Fibroblast of skin of right quadriceps (primary cell): ENCODE data around the gene ZNF358.

ENCODE experiments used
- DNase-seq: peaks from one replicate; pipeline ENCODE4 v3.0.0-alpha.2; 2013

ZNF358 gene

DNA sequence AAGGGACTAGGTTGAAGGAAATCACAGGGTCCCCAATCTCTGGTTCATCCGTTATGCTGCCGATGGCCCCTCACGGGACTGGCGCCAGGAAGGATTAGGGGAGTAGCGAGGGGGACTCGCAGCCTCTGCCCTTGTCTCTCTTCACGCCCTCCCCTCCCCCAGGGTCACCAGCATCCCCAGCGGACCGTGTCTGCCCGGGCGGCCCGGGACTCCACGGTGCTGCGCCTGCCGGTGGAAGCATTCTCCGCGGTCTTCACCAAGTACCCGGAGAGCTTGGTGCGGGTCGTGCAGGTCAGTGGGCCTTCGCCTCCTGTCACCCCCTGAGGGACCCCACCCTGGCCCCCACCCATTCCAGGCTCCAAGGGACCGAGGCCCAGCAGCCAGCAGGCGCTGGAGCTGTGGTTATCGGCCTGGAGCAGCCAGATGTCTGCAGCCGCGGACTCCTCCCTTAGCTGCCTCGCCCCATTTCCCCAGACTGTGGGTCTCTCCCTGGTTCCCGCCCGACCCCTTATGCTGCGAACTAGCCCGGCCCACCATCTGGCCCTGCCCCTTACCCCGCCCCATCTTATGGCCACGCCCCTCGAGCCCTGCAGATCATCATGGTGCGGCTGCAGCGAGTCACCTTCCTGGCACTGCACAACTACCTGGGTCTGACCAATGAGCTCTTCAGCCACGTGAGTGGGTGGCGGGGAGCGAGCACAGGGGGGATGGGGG is 25.0 kb downstream of the ZNF358 start:
- DNase-seq, result peak; percentile 44

DNA sequence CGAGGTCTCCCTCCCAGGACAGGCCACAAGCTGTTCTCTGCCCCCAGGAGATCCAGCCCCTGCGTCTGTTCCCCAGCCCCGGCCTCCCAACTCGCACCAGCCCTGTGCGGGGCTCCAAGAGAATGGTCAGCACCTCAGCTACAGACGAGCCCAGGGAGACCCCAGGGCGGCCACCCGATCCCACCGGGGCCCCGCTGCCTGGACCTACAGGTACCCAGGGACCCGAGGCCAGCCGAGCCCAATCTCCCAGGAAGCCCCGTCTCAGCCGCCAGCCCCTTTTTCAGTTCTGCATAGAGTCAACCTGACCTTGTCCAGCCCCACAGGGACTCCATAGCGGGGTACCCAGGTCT is 25.5 kb downstream of the ZNF358 start:
- no peak for DNase-seq

DNA sequence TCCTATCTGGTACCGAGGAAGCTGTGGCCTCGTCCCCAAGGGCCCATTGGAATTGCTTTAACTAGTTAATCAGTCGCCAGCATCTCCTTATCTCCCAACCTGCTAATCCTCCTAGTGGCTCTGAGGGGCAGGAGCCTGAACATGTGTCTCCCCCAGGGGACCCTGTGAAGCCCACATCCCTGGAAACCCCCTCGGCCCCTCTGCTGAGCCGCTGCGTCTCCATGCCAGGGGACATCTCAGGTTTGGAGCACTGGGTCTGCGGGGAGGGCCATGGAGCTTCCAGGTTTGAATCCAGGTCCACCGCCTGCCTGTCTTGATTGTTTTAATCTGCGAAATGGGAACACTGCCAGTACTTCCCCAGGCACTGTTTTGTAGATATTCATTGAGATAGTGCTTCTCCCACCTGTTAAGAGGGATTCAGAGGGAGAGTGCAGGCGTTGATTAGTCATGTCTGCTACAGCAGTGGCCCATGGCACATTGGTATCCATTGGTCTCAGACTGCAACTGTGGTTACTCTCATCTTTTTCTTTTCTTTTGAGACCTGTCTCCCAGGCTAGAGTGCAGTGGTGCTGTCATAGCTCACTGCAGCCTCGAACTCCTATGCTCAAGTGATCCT is 26.0 kb downstream of the ZNF358 start:
- no peak for DNase-seq

DNA sequence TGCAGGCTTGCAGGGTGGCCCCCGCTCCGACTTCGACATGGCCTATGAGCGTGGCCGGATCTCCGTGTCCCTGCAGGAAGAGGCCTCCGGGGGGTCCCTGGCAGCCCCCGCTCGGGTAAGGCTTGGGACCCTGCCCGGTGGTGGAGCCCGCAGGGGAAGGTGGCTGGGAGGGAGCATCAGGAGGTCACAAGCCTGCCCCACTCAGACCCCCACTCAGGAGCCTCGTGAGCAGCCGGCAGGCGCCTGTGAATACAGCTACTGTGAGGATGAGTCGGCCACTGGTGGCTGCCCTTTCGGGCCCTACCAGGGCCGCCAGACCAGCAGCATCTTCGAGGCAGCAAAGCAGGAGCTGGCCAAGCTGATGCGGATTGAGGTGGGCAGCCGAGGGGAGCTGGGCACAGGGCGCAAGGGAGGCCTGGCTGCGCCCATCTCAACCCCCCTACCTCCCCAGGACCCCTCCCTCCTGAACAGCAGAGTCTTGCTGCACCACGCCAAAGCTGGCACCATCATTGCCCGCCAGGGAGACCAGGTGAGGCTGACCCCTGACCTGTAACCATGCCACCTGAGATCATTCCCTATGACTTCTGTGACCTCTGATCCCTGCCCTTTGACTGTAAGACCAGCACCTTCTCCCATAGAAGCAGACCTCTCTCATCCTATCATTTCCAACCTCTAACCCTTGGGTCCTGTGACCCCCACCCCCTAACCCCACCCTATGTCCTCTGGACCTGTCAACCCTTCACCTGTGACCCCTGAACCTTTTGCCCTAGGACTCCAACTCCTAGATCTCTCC is 26.8 kb downstream of the ZNF358 start:
- DNase-seq, result no peak

DNA sequence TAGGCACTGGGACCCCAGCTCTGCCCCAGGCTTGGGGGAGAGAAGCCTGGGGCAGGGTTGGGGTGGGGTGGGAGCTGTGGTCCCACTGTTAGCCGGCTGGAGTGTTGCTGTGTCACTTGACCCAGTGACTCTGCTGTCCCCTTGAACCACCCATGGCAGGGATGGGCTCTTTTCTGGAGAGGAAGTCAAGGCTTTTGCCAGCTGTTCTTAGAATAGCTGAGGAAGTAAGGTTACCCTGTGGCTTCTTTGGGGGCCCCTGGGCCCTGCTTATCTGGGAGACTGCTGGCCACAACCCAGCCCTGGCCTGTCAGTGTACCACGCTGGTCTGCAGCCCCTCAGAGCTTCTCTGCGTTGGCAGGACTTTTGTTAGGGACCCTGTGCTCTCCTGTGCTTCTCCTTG is 28.7 kb downstream of the ZNF358 start:
- DNase-seq, result no peak

DNA sequence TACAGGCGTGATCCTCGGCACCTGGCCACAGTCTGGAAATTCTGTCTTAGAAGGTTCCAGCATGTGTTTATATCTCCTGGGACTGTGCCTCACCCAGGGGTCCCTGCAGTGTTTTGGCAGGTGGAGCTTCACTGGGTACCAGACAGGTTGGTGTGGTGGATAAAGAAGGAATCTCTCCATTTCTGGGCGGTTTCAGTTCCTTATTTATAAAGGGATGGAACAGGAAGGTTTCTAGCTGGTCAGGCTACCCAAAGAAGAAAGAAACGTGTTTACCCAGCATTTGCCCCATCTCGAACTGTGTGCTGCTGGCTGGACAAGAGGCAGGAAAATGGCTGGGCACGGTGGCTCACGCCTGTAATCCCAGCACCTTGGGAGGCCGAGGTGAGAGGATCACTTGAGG is 29.4 kb downstream of the ZNF358 start:
- DNase-seq, result no peak

DNA sequence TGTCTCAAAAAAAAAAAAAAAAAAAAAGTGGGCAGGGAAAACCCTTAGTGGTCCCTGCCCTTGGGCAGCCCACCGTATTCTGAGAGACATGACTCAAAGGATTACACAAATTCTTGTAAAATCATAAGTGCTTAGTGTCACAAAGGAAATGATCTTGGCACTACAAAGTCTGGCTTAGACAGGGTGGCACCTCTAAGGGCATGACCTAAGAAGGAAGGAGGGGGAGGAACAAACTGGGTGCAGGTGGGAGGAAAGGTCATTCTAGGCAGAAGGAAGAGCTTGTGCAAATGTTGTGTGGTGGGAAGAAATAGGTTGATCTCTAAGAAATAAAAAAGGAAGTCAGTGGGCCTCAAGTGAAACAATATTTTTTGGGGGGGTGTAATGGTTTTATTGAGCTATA is 30.0 kb downstream of the ZNF358 start:
- DNase-seq, result no peak

DNA sequence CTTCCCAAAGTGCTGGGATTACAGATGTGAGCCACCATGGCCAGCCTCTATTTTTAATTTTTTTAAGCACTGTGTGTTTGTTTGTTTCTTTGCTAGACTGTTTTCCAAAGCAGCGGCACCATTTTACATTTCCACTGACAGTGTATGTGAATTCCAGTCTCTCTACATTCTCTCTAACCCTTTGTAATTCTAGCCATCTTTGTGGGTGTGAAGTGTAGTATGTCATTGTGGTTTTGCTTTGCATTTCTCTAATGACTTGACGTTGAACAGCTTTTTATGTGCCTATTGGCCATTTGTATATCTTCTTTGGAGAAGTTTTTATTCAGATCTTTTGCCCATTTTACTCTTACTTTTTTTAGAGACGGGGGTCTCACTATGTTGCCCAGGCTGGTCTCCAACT is 31.3 kb downstream of the ZNF358 start:
- DNase-seq, result peak; percentile 25

DNA sequence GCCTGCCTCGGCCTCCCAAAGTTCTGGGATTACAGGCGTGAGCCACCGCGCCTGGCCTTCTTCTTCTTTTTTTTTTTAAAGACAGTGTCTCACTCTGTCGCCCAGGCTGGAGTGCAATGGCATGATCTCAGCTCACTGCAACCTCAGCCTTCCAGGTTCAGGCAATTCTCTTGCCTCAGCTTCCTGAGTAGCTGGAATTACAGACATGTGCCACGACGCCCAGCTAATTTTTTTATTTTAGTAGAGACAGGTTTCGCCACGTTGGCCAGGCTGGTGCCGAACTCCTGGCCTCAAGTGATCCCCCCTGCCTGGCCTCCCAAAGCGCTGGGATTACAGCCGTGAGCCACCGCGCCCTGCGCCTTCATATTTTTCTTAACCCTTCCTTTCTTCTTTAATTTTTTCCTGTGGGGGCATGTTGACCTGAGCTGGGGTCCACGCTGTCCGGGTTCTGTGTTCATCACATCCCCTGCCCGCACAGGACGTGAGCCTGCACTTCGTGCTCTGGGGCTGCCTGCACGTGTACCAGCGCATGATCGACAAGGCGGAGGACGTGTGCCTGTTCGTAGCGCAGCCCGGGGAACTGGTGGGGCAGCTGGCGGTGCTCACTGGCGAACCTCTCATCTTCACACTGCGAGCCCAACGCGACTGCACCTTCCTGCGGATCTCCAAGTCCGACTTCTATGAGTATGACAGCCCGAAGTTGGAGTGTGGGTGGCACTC is 33.7 kb downstream of the ZNF358 start:
- DNase-seq, result no peak

DNA sequence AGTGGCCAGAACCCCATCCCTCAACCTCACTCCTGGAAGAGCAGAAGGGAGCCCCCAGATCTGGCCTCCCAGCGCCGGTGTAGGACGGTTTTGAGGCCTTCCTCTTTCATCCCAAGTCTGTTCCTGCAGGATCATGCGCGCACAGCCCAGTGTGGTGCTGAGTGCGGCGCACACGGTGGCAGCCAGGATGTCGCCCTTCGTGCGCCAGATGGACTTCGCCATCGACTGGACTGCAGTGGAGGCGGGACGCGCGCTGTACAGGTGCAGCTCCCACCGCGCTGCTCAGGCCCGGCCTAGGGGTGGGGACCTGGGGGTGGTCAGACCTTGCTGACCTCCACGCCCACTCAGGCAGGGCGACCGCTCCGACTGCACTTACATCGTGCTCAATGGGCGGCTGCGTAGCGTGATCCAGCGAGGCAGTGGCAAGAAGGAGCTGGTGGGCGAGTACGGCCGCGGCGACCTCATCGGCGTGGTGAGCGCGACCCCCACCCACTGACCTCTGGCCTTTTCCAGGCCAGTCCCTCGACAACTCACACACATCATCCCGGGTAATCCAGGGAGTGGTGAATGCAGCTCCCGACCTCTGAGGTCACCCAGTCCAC is 34.4 kb downstream of the ZNF358 start:
- no peak for DNase-seq

DNA sequence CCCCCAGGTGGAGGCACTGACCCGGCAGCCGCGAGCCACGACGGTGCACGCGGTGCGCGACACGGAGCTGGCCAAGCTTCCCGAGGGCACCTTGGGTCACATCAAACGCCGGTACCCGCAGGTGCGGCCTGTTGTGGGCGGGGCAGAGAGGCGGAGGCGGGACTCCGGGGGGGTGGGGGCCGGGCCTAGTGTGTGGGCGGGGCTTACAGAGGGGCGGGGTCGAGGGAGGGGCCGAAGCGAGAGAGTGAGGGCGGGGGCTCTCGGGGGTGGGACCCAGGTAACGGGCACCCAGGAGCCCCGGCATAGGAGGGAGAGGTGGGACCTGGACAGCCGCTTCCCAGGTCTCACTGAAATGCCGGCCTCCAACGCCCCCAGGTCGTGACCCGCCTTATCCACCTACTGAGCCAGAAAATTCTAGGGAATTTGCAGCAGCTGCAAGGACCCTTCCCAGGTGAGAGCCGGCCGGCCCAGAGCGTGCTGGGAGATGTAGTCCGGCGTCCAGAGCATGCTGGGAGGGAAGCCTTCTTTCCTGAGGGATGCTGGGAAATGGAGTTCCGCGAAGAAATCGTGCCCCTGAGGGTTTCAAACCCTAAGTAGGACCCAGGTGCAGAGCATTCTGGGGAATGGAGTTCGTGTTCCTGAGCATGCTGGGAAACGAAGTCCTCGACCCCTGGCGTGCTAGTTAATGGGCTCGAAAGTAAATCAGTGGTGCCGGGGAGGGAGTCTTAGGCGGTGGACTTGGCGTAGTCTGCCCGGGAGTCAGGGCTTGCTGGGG is 35.3 kb downstream of the ZNF358 start:
- peak; percentile 60 for DNase-seq

DNA sequence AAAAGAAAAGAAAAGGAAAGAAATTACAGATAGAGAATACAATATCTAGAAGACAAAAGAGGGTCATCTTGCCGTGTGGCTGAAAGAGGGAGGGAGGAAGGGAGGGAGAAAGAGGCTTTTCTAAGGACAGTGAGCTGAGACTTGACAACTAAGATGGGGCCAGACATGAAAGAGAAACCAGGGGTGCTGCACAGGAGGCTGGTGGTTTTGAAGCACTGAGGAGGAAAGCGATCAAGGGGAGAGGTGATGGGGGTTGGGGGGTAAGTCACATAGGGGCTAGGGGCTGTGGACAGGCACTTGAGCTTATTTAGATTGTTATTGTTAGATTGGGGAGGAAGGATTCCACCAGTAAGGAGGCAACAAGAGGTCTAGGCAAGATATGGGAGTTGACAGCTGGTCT is 36.9 kb downstream of the ZNF358 start:
- no peak for DNase-seq

DNA sequence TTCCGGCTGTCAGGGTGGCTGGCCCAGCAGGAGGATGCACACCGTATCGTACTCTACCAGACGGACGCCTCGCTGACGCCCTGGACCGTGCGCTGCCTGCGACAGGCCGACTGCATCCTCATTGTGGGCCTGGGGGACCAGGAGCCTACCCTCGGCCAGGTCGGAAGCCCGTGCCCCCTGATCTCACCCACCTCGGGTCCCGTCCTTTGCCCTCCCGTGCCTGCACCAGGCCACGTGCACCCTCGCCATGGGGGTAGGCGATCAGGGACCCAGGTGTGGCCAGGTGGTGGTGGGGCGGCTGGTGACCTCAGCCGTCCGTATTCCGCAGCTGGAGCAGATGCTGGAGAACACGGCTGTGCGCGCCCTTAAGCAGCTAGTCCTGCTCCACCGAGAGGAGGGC is 38.7 kb downstream of the ZNF358 start:
- DNase-seq, result no peak

DNA sequence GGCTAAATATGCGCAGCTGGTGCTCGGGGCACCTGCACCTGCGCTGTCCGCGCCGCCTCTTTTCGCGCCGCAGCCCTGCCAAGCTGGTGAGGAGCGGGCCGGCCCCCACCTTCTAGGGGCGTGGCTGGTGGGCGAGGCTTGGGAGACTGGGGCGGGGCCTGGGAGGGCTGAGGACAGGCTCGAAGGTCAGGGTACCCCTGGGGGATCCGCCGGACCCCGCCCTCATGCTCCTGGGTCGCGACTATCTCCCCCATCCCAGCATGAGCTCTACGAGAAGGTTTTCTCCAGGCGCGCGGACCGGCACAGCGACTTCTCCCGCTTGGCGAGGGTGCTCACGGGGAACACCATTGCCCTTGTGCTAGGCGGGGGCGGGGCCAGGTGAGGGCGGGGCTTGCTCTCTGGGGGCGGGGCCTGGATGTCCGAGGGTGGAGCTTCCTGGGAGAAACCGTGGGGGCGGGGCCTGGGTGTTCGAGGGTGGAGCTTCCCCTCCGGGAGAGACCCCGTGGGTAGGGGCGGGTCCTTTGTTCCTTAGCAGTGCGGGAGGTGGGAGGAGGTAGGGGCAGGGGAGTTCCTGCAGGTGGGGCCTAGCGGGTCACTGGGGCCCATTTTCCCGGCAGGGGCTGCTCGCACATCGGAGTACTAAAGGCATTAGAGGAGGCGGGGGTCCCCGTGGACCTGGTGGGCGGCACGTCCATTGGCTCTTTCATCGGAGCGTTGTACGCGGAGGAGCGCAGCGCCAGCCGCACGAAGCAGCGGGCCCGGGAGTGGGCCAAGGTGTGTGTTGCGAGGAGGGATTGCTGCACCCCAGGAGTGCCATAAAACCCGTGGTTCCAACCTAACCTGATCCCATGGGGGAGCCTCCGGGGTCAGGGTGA is 39.3 kb downstream of the ZNF358 start:
- DNase-seq, result no peak

DNA sequence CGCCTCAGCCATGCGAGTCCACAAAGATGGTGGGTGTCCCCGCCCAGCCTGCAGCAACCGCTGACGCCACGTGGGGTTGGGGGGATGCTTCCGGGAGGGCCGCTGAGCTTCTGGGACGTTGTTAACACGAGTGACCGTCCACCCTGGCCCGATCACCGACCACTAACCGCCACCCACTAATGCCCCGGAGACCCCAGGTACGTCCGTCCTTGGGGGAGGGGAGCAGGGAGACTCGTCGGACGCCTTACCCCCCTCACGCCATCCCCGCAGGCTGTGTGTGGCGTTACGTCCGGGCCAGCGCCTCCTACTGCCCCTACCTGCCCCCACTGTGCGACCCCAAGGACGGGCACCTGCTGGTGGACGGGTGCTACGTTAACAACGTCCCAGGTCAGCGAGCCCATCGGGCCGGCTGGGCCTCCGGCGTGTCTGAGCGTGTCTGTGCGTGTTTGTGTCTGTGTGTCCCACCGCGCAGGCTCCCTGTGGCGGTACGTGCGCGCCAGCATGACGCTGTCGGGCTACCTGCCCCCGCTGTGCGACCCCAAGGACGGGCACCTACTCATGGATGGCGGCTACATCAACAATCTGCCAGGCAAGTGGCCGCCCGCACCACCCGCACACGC is 40.9 kb downstream of the ZNF358 start:
- no peak for DNase-seq

DNA sequence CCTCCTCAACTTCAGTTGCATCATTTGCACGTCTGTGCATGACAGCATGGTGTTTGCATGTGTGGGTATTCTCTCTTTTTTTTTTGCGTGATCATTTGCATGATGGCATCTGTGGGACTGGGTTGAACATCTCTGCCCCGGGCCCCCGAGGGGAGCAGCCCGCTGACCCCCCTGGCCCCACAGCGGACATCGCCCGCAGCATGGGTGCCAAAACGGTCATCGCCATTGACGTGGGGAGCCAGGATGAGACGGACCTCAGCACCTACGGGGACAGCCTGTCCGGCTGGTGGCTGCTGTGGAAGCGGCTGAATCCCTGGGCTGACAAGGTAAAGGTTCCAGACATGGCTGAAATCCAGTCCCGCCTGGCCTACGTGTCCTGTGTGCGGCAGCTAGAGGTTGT is 42.8 kb downstream of the ZNF358 start:
- no peak for DNase-seq

DNA sequence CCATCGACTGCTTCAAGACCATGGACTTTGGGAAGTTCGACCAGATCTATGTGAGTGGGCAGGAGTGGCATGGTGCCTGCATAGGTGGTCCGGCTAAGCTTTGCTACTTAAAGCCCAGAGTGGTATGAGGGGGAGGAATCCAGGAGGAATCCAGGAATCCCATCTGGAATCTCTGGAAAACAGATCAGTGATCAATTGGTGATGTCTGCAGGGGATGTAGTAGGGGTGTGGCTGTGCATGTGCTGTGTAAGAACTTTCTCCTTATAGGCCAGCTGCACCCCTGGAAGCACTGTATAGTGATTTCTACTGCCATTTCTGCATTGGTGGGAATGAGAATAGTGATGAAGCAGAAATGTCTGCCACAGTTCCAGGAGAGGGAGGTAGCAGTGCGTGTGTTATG is 43.2 kb downstream of the ZNF358 start:
- no peak for DNase-seq

DNA sequence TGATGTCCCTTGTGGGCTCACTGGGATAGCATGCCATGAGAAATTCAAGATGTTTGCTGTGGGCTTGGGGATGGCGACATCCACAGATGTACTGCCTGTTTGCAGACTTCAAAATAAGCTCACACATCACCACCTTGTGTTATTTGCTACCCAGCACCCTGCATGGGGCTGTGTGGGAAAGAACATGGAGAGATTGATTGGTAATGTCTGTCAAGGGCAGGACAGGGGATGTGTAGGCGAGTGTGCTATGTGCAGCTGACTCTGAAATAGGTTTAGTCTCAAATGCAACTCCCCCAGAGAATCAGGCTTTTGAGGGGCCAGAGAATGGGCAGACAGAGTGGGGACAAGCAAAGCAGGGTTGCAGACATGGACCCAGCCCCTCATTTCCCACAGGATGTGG is 44.4 kb downstream of the ZNF358 start:
- DNase-seq, result no peak

DNA sequence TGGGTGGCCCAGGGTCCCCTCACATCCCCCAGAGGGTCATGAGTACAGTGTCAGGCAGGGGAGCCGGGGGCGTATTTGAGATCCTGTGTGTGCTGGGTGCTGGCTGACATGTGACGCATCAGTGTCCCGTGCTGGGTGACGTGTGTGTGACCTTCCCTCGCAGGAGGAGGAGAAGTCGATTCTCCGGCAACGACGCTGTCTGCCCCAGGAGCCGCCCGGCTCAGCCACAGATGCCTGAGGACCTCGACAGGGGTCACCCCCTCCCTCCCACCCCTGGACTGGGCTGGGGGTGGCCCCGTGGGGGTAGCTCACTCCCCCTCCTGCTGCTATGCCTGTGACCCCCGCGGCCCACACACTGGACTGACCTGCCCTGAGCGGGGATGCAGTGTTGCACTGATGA is 45.4 kb downstream of the ZNF358 start:
- no peak for DNase-seq

DNA sequence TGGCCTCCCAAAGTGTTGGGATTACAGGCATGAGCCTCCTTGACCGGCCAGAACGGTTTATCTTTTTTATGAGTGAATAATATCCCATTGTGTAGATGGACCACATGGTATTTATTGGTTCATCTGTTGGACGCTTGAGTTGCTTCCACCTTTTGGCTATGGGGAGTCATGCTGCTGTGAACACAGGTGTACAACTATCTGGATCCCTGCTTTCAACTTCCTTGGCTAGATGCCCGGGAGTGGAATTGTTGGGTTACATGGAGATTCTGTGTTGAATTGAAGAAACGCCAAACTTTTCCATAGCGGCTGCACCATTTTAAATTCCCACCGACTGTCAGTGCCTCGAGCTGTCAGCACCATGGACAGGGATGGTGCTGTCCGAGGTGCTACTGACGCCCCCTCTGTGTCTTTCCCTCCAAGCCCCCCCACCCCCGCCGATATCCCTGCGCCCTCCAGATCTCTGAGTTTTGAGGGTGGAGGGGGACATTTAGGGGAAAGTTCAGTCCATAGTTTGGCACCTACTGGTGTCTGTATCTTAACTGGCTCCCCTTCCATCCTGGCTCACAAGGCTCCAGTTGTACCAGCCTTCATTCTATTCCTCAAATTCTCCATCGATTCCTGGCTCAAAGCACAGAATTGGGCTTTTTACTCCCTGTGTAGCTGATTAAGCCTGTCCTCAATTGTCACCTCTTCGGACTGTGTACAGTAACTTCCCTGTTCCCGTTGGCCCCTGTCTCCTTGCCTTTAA is 46.9 kb downstream of the ZNF358 start:
- DNase-seq, result no peak
